Measurements from ENCODE around the gene ACSS1.
A peak's percentile ranks its signal among the peaks of the same experiment; 100 is the strongest.

ACSS1 gene

DNA sequence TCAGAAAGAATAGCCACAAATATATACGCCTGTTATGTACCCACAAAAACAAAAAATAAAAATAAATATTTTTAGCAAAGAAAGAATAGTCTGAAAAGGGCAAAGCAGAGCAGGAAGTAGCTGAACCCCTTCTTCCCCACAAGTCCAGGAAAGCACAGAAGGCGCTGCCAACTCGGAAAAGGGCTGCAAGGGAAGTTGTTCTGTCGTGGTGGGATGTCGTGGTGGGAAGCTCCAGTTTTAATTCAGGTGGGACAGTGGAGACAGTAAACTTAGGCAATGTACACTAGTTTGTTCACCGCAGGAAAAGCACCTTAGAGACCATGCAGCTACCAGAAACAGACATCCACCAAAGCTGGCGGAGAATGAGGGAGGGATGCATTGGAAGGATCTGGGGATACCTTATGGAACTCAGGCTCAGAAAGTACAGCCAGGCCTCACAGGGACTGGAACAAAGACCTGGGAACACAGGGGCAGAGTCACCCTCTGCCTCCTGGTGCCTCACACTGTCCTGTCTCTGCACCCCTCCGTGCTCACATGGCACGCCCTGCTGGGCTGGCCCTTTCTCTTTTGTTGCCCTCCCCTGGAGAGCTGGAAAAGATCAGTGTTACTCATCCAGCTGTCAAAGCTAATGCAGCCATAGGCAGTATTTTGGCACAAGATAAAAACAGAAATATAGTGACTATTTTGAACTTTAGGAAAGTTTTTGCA is 62.0 kb downstream of the ACSS1 start:
- CTCF ChIA-PET = interaction anchor here (0.5 to 4.7 kb wide), 5 partner anchors 20 to 365 kb away, joined by 3 to 33 read pairs (median 4); no protein-coding TSS in a partner anchor
- TF ChIP-seq FOXA1 (IDR thresholded peaks at IDR 0.05) (no peak), BHLHE40 (IDR thresholded peaks at IDR 0.05; ENCODE audit: borderline replicate concordance) (no peak), L3MBTL2 (conservative IDR thresholded peaks at IDR 0.05) (no peak)
- POLR2A ChIA-PET = interaction anchor here (1.4 kb wide), 1 partner anchor 62 kb away, joined by 4 read pairs; the partner anchor contains the start of gene ACSS1
- no peak for DNase-seq (ENCODE audit: extremely low spot score)

DNA sequence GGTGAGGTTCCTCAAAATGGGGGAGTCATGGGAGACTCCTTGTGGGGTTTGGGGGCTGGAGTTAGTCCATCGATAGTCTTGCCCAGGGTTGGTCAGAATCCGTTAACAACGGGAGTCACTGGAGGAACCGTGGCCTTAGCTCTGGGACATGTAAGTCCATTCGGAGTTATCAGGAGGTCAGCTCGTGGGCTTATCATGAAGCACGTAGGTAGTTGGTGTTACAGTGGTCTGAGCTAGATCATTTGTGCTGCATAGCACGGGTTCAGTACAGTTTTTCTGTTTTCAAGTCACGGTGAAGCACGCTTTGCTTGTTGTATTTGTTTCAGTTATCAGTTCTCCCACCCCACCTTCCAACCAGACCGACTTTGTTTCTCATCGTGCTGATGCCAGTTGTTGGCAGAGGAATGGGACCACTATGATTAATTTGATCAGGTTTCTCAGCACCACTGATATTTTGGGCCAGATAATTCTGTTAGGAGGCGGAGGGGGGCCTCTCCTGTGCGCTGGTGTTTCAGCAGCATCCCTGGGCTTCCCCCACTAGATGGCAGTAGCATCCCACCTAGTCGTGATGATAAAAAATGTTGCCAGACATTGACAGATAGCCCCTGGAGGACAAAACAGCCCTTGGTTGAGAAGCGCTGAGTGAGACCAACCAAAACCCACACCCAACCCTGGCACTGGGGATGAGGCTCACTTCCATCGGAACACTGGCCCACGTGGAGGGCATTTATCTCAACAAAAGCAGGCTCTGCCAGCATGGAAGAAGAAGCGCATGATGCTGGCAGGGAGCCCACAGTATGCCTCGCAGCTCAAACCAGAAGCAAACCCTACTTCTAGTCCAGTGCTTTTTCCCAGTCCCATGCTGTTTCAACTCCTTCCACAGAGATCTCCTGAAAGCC is 63.2 kb downstream of the ACSS1 start:
- POLR2A ChIA-PET = interaction anchor here (0.7 to 1.2 kb wide), 2 partner anchors 64 to 68 kb away, joined by 3 read pairs; no protein-coding TSS in a partner anchor
- DNase-seq (ENCODE audit: extremely low spot score) = peak; percentile 79
- CTCF ChIA-PET = interaction anchor here (0.7 to 4.7 kb wide), 5 partner anchors 65 to 1105 kb away, joined by 3 to 33 read pairs (median 3); no protein-coding TSS in a partner anchor
- TF ChIP-seq, protein P1, sequence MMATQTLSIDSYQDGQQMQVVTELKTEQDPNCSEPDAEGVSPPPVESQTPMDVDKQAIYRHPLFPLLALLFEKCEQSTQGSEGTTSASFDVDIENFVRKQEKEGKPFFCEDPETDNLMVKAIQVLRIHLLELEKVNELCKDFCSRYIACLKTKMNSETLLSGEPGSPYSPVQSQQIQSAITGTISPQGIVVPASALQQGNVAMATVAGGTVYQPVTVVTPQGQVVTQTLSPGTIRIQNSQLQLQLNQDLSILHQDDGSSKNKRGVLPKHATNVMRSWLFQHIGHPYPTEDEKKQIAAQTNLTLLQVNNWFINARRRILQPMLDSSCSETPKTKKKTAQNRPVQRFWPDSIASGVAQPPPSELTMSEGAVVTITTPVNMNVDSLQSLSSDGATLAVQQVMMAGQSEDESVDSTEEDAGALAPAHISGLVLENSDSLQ (IDR thresholded peaks at IDR 0.05) = peak; percentile 97
- no peak for TF ChIP-seq FOXK2 (IDR thresholded peaks at IDR 0.05)

DNA sequence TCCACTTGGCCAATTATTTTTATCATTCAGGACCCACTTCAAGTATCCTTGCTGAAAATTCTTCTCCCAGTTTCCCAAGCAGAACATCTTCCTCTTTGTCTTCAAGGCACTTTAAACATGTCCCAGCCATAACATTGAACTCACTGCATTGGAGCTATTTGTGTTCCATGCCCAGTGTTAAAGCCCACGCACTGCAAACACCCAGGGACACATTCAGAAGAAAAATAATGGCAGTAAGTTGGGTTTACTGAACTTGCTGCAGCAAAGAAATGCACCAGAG is 63.8 kb downstream of the ACSS1 start:
- CTCF ChIA-PET = interaction anchor here (0.7 to 4.7 kb wide), 5 partner anchors 13 to 402 kb away, joined by 3 to 33 read pairs (median 4); no protein-coding TSS in a partner anchor
- TF ChIP-seq HDGF (IDR thresholded peaks at IDR 0.05; ENCODE audit: borderline replicate concordance) (no peak), FOXA1 (IDR thresholded peaks at IDR 0.05) (no peak)
- POLR2A ChIA-PET = interaction anchor here (0.7 to 1.5 kb wide), 4 partner anchors 60 to 414 kb away, joined by 3 to 4 read pairs (median 4); partner anchors contain the start of gene GINS1
- DNase-seq (ENCODE audit: extremely low spot score) = no peak

DNA sequence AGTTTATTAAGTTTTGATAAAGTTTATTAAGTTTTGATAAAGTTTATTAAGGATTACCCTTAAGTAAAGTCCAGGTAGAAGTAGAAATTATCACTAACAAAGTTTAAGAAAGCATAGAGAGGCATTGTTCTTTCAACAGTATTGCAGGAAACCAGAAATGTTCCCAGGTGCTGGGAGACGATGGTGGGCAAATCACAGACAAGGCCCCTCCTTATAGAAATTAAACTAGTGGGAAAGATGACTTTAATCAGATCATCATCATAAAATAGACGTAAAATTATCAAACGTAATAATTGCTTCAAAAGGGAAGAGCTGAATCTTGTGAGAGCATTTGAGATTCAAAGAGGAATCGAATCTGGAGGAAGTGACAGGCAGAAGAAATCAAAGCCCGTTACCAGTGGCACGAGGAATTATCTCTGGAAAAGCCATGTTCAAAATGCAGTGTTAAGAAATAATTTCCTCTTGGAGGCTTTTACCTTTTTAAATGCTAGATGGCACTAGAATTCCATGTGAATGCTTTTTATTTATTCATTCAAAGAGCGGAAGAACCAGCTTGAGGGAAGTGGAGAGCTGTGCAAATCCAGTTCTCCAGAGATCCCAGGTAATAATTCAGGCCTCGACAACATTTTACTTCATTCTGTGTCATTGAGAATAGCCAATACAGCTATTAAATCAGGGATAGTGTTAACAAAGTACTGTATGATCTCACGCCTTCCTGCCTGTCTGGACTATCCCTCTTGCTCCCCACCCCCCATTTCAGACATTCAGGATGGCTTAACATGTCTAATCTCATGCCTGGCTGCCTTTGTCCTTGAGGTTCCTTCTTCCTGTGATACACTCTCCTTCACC is 64.4 kb downstream of the ACSS1 start:
- POLR2A ChIA-PET = interaction anchor here (0.6 to 1.5 kb wide), 7 partner anchors 60 to 414 kb away, joined by 3 to 4 read pairs (median 3); partner anchors contain the start of gene GINS1
- no peak for DNase-seq (ENCODE audit: extremely low spot score)
- CTCF ChIA-PET = interaction anchor here (0.7 to 4.7 kb wide), 5 partner anchors 13 to 403 kb away, joined by 3 to 33 read pairs (median 4); no protein-coding TSS in a partner anchor
- TF ChIP-seq ARNT (IDR thresholded peaks at IDR 0.05) = no peak
- TF ChIP-seq CTBP1 (IDR thresholded peaks at IDR 0.05; ENCODE audit: borderline replicate concordance) = no peak
- no peak for TF ChIP-seq SUZ12 (IDR thresholded peaks at IDR 0.05)
- no peak for TF ChIP-seq SP1 (IDR thresholded peaks at IDR 0.05)
- TF ChIP-seq NFRKB (IDR thresholded peaks at IDR 0.05) = no peak
- TF ChIP-seq FOXM1 (IDR thresholded peaks at IDR 0.05; ENCODE audit: borderline replicate concordance) = no peak
- TF ChIP-seq TARDBP (IDR thresholded peaks at IDR 0.05) = no peak
- no peak for TF ChIP-seq ELF4 (IDR thresholded peaks at IDR 0.05)
- TF ChIP-seq BHLHE40 (IDR thresholded peaks at IDR 0.05; ENCODE audit: borderline replicate concordance) = no peak
- no peak for TF ChIP-seq L3MBTL2 (conservative IDR thresholded peaks at IDR 0.05)
- no peak for TF ChIP-seq ZNF384 (IDR thresholded peaks at IDR 0.05)

DNA sequence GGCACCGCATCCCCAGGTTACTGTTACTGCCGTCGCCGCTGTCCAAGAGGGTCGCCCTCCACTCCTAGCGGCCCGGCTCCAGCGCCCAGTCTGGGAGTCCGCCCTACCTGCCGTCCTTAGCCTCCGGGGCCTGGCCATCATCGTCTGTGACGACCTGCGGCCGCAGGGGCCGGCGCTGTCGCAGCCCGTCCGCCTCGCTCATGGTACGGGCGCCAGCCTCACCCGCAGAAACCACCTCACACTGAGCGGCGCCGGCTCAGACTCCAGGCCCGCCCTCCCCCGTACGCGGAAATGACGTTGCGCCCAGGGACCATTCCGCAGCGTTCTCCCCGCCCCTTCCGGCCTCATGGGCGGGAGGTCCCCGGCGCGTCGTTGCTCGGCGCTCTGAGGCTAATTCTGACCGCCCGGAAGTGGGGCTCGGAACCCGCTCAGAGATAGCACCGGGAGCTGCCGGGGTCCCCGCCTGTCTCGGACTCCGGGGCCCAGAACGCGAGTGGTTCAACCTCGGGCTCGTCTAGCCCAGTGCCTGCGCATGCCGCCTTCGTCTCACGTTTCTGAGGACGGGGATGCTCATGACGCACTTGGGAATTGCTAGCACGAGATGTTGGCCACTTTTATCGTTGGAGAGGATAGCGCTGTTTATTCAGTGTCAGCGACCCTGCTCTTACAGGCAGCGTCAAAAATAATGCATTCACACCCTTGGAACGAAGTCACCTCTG is 65.3 kb downstream of the ACSS1 start, which contains the start of gene APMAP:
Gene APMAP (minus strand): TSS at position 265 of the 719 bp plus-strand sequence. CDS start 63 bp downstream, at position 202.
- ChIA-PET POLR2A (interaction anchor here (0.6 to 1.5 kb wide), 4 partner anchors 61 to 415 kb away, joined by 3 to 4 read pairs (median 4); partner anchors contain the start of gene GINS1), CTCF (interaction anchor here (1.9 to 4.7 kb wide), 2 partner anchors 67 to 71 kb away, joined by 7 to 33 read pairs; no protein-coding TSS in a partner anchor)
- peak; percentile 94 for DNase-seq (ENCODE audit: extremely low spot score)
- TF ChIP-seq ELF4 (IDR thresholded peaks at IDR 0.05) = peak; percentile 86
- no peak for TF ChIP-seq ZNF384 (IDR thresholded peaks at IDR 0.05)
- TF ChIP-seq TARDBP (IDR thresholded peaks at IDR 0.05) = no peak
- no peak for TF ChIP-seq HDGF (IDR thresholded peaks at IDR 0.05; ENCODE audit: borderline replicate concordance)
- peak; percentile 96 for TF ChIP-seq L3MBTL2 (conservative IDR thresholded peaks at IDR 0.05)
- no peak for TF ChIP-seq NFRKB (IDR thresholded peaks at IDR 0.05)
- no peak for TF ChIP-seq ARNT (IDR thresholded peaks at IDR 0.05)
- no peak for TF ChIP-seq SUZ12 (IDR thresholded peaks at IDR 0.05)
- TF ChIP-seq, protein P1 (IDR thresholded peaks at IDR 0.05) = no peak

DNA sequence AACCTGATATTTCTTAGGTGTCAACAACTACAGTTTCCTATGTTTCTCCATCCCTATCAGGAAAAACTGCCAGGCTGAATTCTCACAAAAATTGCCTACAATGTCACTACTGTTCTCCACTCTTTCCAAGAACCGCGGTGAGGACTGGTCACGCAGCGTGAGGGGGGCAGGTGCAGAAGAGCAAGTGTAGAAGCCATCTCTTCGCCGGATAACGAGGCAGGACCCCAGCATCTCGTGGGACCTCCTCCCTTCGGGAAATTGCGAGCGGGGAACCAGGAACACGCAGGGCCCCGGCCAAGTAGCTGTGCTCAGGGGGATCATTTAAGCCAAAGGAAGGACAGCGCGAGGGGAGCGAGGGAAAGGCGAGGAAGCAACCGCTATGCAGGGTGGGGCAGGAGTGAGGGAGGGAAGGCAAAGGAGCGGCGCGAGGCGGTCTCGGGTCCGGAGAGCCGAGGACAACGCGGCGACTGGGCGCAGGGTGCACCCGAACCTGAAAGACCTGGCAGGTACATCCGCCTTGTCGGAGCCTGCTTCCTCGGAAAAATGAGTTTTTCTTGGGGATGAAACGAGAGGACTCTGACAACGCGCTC is 65.9 kb downstream of the ACSS1 start:
- TF ChIP-seq L3MBTL2 (conservative IDR thresholded peaks at IDR 0.05) (peak; percentile 19; the same call in 1 of the 2 replicates), ARNT (IDR thresholded peaks at IDR 0.05) (no peak)
- POLR2A ChIA-PET = no interaction called here
- CTCF ChIA-PET = interaction anchor here (4.7 kb wide), 1 partner anchor 72 kb away, joined by 33 read pairs; no protein-coding TSS in a partner anchor
- DNase-seq (ENCODE audit: extremely low spot score) = peak; percentile 49

Data from HEK293T (cell line).